Dedifferentiated amniotic fluid mesenchymal stem cell (primary cell): Measurements from ENCODE around the gene CTBS.

Experiments used
- DNase-seq: peaks from one replicate; pipeline ENCODE4 v3.0.0-alpha.2; 2016; ENCODE audit errors: extremely low spot score

Gene CTBS

DNA sequence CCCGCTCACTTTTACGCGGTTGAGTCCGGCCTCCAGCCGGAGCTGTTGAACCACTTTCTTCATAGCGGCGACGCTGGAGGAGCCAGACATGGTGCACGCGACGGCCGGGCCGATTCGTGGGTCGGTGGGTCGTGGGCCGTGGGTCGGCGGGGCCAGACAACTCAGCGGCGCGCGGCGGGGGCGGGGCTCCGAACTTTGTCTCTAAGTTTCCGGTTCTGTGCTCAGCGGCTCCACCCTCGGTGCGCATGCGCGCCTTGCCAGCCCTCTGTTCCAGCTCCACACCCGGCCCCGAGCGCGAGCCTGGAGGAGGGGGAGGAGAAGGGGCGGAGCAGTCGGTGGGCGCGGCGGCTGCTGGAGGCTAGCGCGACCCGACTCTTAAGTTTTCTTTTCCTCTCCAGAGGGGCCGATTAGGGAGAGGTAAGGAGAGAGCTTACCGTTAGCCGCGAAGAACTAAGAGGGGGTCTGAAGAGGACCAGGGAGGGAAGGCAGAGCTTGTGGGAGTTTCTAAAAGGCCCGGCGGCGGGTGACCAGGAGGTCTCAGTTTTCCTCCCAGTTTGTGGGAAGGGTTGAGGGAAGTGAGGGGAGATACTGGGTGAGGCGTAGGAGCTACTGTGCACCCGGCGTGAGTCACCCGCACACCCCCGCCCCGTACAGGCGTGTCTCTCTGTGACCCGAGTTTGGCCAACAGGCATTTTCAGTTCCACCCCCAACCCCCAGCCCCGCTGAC lies 68.1 kb downstream of the CTBS start, which contains the start of the genes GNG5 and SPATA1:
Gene GNG5 (minus strand): TSS at position 580 of the 727 bp plus-strand sequence. CDS start 490 bp downstream, at position 90.
Gene SPATA1 (plus strand): TSS at position 385 of the 727 bp plus-strand sequence. CDS start 9,974 bp downstream, outside the sequence.
- DNase-seq, result peak; percentile 97

DNA sequence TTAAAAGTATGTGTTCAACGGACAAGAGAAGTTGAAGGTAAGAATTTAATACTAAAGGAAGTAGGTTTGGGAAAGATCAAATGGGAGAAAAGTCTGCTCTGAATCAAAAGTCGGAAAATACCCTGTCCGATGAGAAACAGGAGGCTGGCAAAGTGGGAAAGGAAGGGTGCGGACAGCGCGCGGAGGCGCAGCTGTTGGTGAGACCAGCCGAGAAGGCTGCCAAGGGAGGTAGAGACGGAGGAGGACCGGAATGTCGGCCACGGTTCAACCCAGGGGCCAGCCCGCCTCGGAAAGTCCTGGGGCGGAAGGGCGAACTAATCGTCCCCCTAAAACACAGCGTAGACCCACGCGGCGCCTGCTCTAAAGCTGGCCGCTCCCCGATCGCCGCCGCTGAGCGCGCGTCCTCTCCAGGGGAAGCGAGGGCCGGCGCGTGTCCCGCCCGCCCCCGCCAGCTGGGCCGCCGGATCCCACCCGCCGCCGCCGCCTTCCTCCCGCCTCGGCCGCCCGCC lies 68.7 kb downstream of the CTBS start:
- peak; percentile 27 for DNase-seq

DNA sequence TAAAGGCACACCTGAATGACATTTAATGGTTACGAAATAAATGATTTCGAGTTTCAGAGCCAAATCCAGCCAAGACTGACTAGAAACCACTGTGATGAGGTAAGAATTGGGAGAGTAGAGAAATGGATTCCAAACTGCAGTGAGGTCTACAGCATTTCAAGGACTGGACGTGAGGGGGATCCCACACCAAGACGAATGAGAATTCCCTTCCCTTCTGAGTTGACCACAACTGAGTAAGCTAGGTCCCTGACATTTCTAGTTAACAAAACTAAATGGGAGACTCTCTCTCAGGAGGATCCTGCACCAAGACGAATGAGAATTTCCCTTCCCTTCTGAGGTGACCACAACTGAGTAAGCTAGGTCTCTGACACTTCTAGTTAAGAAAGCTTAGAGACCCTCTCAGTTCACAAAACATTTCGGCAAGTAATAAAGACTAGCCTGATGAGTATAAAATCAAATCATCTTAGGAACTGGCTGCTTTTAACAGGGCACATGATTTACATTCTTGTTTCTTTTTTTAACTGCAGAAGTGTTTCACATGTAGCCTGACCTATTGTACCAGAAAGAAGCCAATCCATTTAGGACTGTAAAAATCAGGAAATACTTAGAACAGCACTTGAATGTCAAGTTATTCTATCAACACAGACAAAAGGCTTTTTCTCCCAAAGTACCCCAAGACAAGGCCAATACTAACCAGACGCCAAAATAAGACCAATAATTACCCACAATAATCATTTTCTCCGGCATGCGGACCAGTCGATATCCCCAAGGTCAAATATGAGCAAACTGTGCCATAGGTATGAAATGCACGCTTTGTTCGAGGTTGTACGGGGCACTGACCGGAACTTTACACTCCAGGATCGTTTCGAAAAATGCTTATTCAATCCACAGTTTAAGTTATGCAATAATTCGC lies 69.4 kb downstream of the CTBS start:
- DNase-seq, result peak; percentile 56

DNA sequence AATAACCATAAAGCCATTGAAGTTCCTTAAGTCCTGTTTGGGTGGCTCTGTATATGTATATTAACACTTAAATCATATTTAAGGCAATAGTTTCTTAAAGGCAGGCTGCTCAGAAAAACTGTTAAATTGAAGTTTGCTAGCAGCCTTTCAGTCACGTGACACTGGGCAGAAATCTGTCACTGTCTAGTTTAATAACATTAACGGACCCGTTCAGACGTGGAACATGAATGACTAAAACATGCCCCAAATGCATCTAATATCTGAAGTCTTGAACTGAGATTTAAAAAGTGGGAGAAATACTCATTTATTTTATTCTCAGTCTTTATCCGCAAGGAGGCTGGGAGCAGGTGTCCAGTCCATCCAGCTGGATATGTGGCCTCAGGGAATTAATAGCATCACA lies 71.3 kb downstream of the CTBS start:
- DNase-seq, result no peak
